ENCODE measurements around the gene L3MBTL3.

DNA sequence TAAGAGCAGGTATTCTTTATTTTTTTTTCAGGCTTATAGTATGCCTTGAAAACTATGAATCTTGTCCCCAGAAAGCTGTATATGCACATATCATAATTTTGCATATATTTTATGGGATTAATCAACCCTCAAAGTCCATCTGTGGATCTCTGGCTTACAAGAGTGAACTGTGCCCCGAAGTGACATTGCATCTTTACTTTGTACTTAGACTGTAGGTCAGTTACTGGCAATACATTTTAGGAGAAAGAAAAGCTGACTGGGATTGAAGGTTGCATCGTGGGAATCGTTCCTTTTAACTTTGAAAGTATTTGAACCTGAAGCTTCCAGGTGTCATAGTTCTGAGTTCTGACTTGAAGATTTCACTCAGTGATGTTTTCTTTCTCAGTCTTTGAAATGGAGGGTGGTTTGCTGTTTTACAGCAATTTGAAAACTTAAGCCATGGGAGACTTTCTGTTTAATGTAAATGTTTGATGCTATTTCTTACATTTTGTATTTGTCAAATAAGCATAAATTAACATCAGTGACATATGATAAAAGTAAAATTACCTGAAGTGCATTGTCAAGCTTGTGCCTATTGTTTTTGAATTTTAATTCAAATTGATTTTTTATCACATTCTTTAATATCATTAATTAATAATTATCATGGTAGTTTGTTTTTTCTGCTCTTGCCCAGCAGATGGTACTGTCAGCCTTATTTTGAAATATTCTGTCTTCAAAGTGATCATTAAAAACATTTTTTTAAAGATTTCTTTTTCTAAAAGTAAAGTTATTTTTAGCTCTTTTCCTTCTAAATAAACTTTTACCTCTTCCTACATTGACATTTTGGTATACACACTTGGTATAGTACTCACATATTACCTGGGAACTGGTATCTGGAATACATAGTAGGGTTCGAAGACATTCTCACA lies 29.0 kb downstream of the L3MBTL3 start:
- TF ChIP-seq, protein P1, sequence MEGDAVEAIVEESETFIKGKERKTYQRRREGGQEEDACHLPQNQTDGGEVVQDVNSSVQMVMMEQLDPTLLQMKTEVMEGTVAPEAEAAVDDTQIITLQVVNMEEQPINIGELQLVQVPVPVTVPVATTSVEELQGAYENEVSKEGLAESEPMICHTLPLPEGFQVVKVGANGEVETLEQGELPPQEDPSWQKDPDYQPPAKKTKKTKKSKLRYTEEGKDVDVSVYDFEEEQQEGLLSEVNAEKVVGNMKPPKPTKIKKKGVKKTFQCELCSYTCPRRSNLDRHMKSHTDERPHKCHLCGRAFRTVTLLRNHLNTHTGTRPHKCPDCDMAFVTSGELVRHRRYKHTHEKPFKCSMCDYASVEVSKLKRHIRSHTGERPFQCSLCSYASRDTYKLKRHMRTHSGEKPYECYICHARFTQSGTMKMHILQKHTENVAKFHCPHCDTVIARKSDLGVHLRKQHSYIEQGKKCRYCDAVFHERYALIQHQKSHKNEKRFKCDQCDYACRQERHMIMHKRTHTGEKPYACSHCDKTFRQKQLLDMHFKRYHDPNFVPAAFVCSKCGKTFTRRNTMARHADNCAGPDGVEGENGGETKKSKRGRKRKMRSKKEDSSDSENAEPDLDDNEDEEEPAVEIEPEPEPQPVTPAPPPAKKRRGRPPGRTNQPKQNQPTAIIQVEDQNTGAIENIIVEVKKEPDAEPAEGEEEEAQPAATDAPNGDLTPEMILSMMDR (IDR thresholded peaks at IDR 0.05) = no peak
- TF ChIP-seq POLR2AphosphoS5 (IDR thresholded peaks at IDR 0.05; ENCODE audit: insufficient read depth in 1 of 2, low read depth in 1 of 2) = no peak
